ENCODE results near the gene MRPL24. TPM values are rescaled to one million over a fixed set of nuclear protein-coding genes. Genes with fewer than 3 reads are reported as not detected.

Gene MRPL24
- total RNA-seq, 1 donor, result 21.6 TPM

DNA sequence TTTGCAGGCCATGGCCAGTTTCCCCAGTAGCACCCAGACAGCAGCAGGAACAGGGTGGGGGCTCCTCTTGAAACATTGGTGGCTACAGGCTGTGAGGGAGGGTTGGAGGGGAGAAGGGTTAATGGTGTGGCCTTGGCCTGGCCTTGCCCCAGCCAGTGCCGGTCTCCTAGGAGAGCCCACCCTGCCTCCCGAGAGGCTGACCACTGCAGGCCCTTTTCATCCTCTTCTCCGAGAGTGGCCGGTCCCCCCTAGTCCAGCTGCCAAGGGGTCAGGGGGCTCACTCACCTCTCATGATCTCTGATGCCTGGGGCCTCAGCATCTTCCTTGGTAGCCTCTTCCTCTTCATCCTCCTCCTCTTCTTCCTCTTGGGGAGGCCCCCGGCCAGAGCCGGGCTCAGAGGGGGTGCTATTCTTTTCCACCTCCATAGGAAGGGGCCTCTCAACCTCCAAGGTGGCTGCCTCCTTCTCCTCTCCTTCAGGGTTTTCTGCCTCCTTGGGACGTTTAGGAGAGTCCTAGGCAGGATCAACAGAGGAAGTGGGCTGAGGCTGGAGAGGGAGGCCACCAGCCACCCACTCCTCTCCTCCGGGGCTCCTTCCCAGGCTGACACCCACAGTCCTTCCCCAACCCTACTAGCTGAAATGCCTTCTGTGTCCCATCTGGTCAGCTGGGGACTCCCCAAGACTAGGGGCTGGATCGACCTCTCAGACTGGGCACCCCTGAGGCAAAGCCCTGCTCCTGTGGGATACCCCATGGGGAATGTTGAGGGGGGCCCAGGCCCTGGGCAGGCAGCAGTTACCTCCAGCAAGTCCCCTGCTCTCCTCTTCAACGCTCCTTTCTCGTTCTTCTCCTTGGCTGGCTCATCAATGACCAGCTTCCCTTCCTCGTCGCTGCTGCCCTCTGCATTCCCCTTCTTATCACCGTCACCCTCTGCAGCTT is 2.7 kb upstream of the MRPL24 start:
- DNase-seq (ENCODE audit: low read depth), result no peak
- TF ChIP-seq, protein P1, sequence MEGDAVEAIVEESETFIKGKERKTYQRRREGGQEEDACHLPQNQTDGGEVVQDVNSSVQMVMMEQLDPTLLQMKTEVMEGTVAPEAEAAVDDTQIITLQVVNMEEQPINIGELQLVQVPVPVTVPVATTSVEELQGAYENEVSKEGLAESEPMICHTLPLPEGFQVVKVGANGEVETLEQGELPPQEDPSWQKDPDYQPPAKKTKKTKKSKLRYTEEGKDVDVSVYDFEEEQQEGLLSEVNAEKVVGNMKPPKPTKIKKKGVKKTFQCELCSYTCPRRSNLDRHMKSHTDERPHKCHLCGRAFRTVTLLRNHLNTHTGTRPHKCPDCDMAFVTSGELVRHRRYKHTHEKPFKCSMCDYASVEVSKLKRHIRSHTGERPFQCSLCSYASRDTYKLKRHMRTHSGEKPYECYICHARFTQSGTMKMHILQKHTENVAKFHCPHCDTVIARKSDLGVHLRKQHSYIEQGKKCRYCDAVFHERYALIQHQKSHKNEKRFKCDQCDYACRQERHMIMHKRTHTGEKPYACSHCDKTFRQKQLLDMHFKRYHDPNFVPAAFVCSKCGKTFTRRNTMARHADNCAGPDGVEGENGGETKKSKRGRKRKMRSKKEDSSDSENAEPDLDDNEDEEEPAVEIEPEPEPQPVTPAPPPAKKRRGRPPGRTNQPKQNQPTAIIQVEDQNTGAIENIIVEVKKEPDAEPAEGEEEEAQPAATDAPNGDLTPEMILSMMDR (IDR thresholded peaks at IDR 0.05; ENCODE audit: insufficient read depth, low read depth, low read length), result no peak
- H3K4me3 ChIP-seq (ENCODE audit: low read depth, low read length), result no peak overlapping the region

DNA sequence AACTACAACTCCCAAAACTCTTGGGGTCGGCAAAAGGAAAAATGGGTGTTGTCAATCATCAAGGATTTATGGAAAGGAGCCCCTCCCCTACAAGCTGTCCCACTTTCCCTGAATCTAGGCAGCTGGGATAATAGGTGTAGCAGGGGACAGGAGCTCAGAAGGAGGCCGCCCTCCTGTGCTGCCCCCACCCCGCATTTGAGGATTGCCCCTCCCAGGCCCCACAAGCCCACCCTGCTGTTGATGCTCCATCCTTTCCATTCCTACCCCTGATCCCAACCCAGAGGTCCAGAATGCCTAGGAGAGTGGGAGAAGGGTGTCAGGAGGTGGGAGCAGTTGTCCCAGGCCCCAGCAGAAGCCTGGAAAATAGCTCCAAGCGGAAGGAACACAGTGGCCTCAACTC is 1.9 kb upstream of the MRPL24 start:
- no peak for DNase-seq (ENCODE audit: low read depth)
- H3K4me3 ChIP-seq (ENCODE audit: low read depth, low read length), result no peak overlapping the region
- TF ChIP-seq, protein P1 (IDR thresholded peaks at IDR 0.05; ENCODE audit: insufficient read depth, low read depth, low read length), result no peak

DNA sequence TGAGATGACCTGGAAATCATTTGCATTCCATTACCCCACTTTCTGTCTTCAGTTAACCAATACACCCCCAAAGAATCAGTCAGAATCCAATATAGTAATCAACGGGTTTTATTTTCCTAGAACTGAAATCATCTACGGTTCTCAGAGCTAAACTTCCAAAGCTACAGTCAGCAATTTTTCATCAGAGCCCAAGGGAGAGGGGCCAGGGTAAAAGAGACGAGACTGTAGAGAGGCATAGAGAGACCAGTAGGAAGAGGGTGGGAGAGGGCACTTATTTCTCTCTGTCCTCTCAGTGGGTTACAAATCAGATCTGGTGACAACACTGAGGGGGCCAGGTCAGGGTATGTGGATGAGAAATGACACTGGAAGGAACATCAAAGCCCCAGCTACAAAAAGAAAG is 1.1 kb upstream of the MRPL24 start:
- TF ChIP-seq, protein P1 (IDR thresholded peaks at IDR 0.05; ENCODE audit: insufficient read depth, low read depth, low read length), result no peak
- no peak overlapping the region for H3K4me3 ChIP-seq (ENCODE audit: low read depth, low read length)
- no peak for DNase-seq (ENCODE audit: low read depth)

DNA sequence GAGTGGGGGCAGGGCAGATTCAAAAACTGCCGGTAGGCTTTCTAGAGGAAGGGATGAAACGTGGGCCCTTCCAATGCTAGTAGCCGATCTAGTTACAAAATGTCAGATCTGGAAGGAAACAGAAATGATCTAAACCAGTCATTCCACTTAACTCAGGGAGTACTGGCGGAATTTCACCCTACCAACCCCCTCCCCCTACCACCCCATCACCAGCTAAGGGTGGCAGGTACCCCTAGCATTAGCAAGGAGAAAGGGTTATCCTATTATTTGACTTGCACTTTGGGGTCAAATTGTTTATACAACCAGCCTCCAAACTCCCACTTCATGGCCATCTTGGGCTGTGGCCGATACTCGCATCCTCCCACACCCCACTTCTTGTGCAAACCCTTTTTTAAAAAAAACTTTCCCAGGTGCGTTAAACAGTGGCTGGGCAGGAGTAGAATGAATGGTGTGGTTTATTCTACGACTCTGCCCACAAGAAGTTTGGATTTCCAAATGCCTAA is 644 bp upstream of the MRPL24 start:
- no peak for DNase-seq (ENCODE audit: low read depth)
- TF ChIP-seq, protein P1 (IDR thresholded peaks at IDR 0.05; ENCODE audit: insufficient read depth, low read depth, low read length), result no peak
- peak overlapping the region; percentile 23 for H3K4me3 ChIP-seq (ENCODE audit: low read depth, low read length)

DNA sequence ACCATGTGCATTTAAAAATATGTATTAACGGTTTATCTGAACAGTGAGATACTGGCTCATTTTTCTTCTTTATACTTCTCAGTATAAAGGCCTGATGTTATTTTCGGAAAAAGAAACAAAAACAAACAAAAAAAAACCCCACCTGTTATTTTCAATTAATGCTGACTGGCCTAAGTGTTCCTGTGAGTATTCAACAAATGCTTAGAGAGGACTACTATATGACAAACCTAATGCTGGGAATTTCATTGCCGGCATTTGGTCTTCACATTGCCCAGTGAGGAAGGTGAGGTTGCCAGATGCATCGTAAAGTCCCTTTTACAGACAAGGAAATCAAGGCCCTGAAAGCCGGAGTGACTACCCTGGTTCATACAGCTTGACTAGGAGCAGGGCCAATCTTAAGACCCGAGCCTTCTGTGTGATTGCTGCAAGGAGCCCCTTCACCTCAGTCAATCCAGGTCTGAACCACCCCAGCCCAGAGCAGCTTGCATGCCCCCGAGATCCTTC is 599 bp downstream of the MRPL24 start:
- H3K4me3 ChIP-seq (ENCODE audit: low read depth, low read length), result peak overlapping the region; percentile 80
- TF ChIP-seq, protein P1 (IDR thresholded peaks at IDR 0.05; ENCODE audit: insufficient read depth, low read depth, low read length), result no peak
- DNase-seq (ENCODE audit: low read depth), result no peak

DNA sequence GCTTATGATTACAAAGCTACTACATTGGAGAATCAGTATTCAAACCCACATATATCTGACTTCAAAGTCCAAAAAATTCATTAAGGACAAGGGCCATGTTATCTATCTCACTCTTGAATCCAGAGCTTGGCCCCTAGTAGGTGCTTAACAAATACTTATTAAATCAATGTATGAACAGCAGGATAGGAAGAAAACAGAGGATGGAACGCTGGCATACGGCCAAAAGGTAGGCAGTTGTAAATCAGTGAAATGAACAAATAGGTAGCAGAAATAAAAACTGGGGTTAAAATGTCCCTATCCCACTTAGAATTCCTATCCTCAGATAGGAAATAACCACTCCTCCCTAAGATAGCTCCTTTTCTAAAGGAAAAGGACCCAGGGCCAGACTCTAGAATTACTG is 2.0 kb downstream of the MRPL24 start:
- H3K4me3 ChIP-seq (ENCODE audit: low read depth, low read length), result no peak overlapping the region
- TF ChIP-seq, protein P1 (IDR thresholded peaks at IDR 0.05; ENCODE audit: insufficient read depth, low read depth, low read length), result no peak
- no peak for DNase-seq (ENCODE audit: low read depth)

Measured in fibroblast of villous mesenchyme (primary cell).